RPMI8226 (cell line): ENCODE data around the gene PABPN1L.
"Not testable (repeated sequence)": the region's sequence is repeated elsewhere in the genome, so short reads cannot be mapped to it uniquely, and the experiment has no call there.

Experiments
- DNase-seq: peaks from one replicate; pipeline ENCODE4 v3.0.0-alpha.2; 2015

Gene PABPN1L

GRCh38 chr16:88899901-88900661, 33.6 kb upstream of the PABPN1L start:
- no peak for DNase-seq

DNA sequence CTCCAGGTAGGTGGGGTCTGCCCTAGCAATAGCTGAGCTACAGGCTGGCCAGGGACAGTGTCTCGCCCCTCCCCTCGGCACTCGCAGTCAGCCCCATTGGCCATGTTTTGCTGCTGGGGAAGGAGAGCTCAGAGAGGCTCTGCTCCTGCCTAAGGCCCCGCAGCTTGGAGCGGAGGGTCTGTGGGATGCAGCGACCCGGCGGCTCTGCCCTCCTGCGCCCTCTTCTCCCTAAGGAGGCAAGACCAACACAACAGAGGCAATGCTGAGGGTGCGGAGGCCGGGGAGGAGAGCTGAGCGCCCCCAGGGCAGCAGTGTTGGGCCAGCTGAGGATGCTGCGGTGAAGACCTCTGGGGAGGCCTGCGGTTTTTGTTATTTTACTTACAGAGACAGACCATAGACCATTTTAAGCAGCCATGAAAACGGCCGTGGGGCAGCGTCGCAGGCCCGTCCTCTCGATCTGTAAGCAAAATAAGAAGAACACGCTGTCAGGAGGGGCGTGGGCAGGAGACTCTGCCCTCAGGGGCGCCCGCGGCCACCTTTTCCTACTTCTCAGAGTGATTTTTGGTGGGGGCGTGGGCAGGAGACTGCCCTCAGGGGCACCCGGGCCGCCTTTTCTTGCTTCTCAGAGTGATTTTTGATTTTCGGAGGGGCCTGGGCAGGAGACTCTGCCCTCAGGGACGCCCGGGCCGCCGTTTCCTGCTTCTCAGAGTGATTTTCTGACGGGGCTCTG, 31.4 kb upstream of the PABPN1L start:
- DNase-seq, result no peak

- DNase-seq, result no peak
Measured at GRCh38 chr16:88896238-88897070, 30.0 kb upstream of the PABPN1L start.

DNA sequence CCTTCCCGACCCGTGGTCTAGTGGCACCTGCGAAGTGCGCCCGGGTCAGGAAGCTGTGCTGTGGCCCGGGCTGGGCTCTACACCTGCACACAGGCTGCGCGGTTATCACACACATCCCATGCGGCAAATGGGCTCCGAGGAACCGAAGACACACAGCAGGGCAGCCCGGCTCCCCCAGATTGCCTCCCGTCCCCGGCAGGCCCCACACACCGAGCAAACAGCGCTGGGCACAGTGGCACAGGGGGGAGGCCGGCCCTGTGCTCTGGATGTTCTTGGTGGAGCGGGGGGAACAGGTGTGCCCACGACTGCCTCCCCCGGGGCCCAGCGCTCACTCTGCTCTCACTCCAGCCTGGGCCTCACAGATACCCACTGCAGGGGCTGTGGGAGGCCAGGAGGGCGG, 28.9 kb upstream of the PABPN1L start:
- no peak for DNase-seq

- DNase-seq, result no peak
Measured at GRCh38 chr16:88894681-88895300, 28.3 kb upstream of the PABPN1L start.

DNA sequence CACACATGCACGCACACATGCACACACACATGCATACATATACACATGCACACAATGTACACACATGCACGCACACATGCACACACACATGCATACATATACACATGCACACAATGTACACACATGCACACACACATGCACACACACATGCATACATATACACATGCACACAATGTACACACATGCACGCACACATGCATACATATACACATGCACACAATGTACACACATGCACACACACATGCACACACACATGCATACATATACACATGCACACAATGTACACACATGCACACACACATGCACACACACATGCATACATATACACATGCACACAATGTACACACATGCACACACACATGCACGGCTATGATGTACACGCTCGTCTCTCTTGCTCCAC, 27.8 kb upstream of the PABPN1L start:
- not testable (repeated sequence) for DNase-seq

- DNase-seq, result no peak
Measured at GRCh38 chr16:88893127-88893968, 26.9 kb upstream of the PABPN1L start.

- no peak for DNase-seq
Measured at GRCh38 chr16:88892065-88892464, 25.6 kb upstream of the PABPN1L start.

- DNase-seq, result no peak
Measured at GRCh38 chr16:88891083-88891482, 24.6 kb upstream of the PABPN1L start.

- not testable (repeated sequence) for DNase-seq
Measured at GRCh38 chr16:88889702-88890352, 23.4 kb upstream of the PABPN1L start.

GRCh38 chr16:88888461-88889387, 22.3 kb upstream of the PABPN1L start:
- DNase-seq, result no peak

DNA sequence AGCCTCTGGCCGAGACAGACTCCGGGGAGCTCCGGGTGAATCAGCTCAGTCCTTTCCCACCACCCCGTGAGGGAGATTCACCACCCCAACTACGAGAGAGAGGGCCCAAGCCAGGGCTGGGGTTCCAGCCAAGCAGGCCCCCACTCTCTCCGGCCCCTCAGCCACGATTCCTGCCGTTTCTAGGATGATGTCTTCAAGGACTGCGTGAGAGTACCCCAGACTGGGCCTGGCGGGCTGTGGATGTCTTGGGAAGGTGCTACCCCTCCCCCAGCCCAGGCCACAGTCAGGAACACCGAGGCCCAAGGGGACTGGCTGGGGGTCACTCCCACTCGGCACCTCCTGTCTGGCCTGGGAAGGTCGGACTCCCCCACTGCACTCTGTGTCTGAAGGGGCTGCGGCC, 21.6 kb upstream of the PABPN1L start:
- DNase-seq, result no peak

GRCh38 chr16:88886845-88887521, 20.5 kb upstream of the PABPN1L start:
- DNase-seq, result no peak

DNA sequence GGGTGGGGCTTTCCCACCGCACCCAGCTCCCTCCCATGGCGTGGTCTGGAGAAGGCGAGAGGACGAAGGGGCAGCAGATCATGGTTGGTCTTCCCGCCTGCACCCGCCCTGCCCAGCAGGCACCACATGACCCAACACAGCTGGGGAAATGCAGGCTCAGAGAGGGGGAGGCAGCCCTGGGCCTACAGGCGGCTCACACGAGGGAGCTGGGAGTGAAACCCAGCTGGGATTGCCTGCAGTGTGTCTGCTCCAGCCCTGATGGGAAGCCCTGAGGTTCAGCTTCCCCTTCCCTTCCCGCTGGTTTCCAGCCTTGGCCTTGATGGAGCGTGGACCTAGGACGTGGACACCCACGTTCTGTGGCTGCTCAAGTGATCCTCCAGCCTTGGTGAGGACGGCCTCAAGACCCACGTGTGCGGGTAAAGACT, 20.0 kb upstream of the PABPN1L start:
- no peak for DNase-seq

- DNase-seq, result no peak
Measured at GRCh38 chr16:88885693-88886280, 19.3 kb upstream of the PABPN1L start.

- DNase-seq, result no peak
Measured at GRCh38 chr16:88884569-88885271, 18.3 kb upstream of the PABPN1L start.

GRCh38 chr16:88883946-88884345, 17.5 kb upstream of the PABPN1L start:
- DNase-seq, result no peak

DNA sequence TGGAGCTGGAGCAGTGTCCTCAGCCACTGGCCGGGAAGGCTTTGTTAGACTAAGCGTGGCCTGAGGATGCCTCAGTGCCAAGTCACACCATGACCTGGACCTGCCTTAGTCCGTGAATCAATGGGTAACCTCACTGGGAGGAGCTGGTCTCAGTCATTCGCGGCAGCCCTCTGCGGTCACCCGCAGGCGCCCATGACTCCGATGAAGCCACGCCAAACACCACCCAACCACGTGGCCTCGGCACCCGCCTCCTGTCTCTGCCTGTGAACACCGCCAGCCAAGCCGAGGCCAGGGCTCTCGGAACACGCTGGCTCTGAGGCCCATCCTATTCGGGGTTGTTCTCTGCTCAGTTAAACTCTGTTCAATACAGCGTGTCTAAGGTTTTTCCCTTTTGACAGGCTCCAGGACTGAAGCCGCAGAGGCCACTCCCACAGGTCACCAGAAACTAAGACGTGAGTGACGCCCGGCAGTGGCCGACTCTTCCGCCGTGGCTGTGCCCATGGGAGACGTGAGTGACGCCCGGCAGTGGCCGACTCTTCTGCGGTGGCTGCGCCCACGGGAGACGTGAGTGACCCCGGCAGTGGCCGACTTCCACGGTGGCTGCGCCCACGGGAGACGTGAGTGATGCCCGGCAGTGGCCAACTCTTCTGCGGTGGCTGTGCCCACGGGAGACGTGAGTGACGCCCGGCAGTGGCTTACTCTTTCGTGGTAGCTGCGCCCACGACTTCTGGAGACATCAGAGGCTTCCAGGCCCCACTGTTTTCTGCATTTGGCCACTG, 16.8 kb upstream of the PABPN1L start:
- DNase-seq, result no peak
